Panc1 (cell line): ENCODE measurements around the gene ACP7. TPM values are rescaled to one million over a fixed set of nuclear protein-coding genes. Genes with fewer than 3 reads are reported as not detected.

Source experiments
- ATAC-seq: fragments of 200-7000 bp; cut with Tn5 transposase; 2 replicates; pipeline ENCODE4 v1.9.1; 2020; ENCODE audit warnings: mild to moderate bottlenecking, moderate library complexity
- BruUV-seq: library from RNA; stranded (reverse); fragments of 400-500 nt; replicated peaks from 2 replicates; lab custom pipeline; 2021; lab: Mats Ljungman, UMichigan
- CTCF ChIA-PET: fragments of 300-600 bp; sonication (Branson Sonifier 250); formaldehyde crosslinking; loops from one replicate; lab custom pipeline; 2022; ENCODE audit warnings: antibody characterized with exemption; lab: Charles Lee
- POLR2A ChIA-PET: fragments of 300-600 bp; sonication (Branson Sonifier 250); formaldehyde crosslinking; loops from one replicate; lab custom pipeline; 2022; ENCODE audit warnings: antibody characterized with exemption; lab: Charles Lee
- DNase-seq: peaks from one replicate; pipeline ENCODE4 v3.0.0-alpha.2; 2010; ENCODE audit warnings: low read depth, low spot score
- H3K27ac ChIP-seq: 2 replicates; pipeline ENCODE4 v1.5.1; 2011; ENCODE audit warnings: mild to moderate bottlenecking, low read length, inconsistent platforms
- H3K27me3 ChIP-seq: fragments of 200-500 bp; sonication (Bioruptor generic); 2 replicates; pipeline ENCODE4 v1.6.0; 2014; ENCODE audit warnings: low read length, inconsistent platforms; ENCODE audit not compliant: control insufficient read depth, insufficient read depth
- H3K36me3 ChIP-seq: fragments of 200-500 bp; sonication (Bioruptor generic); 2 replicates; pipeline ENCODE4 v1.5.1; 2014; ENCODE audit warnings: inconsistent platforms, mild to moderate bottlenecking, low read length, moderate library complexity; ENCODE audit not compliant: control insufficient read depth, insufficient read depth
- H3K4me1 ChIP-seq: 2 replicates; pipeline ENCODE4 v1.5.1; 2011; ENCODE audit warnings: inconsistent platforms, mild to moderate bottlenecking, low read length, moderate library complexity; ENCODE audit not compliant: control insufficient read depth, insufficient read depth
- H3K4me3 ChIP-seq, 2 experiments: 2 replicates each; pipeline ENCODE4 v1.5.1; 2011 to 2012; ENCODE audit warnings: low read depth in 2 of 2, low read length in 2 of 2, mild to moderate bottlenecking in 2 of 2, inconsistent platforms in 1 of 2, moderate library complexity in 1 of 2
- H3K9me3 ChIP-seq: fragments of 200-500 bp; sonication (Bioruptor generic); 2 replicates; pipeline ENCODE4 v1.5.1; 2014; ENCODE audit warnings: low read depth, mild to moderate bottlenecking, inconsistent platforms, low read length, moderate library complexity; ENCODE audit not compliant: control insufficient read depth, insufficient read depth
- CTCF ChIP-seq: fragments of 450-650 bp; IDR thresholded peaks from 2 replicates; pipeline ENCODE4 v1.5.1; 2017; ENCODE audit warnings: mild to moderate bottlenecking
- POLR2AphosphoS5 ChIP-seq: IDR thresholded peaks from 2 replicates; pipeline ENCODE4 v1.6.1; 2012; ENCODE audit warnings: mild to moderate bottlenecking, low read depth, low read length, moderate library complexity
- REST ChIP-seq, 2 experiments: IDR thresholded peaks; 2 replicates each; pipeline ENCODE4 v1.6.1; 2011 to 2012; ENCODE audit warnings: low read depth in 2 of 2, control low read depth in 1 of 2, low read length in 1 of 2, mild to moderate bottlenecking in 1 of 2, moderate library complexity in 1 of 2; ENCODE audit not compliant: insufficient read depth in 1 of 2
- SIN3A ChIP-seq: IDR thresholded peaks from 2 replicates; pipeline ENCODE4 v1.6.1; 2012; ENCODE audit warnings: low read depth, mild to moderate bottlenecking, low read length, moderate library complexity, borderline replicate concordance; ENCODE audit not compliant: insufficient read depth
- TCF7L2 ChIP-seq: IDR thresholded peaks from 2 replicates; pipeline ENCODE4 v1.6.1; 2011; ENCODE audit warnings: mild to moderate bottlenecking, low read depth, low read length, inconsistent platforms
- in situ Hi-C: cut with HindIII; loops from 2 replicates; pipeline ENCODE4 v1.10.0; 2016; ENCODE audit warnings: low sequenced_read_pairs, low pct_unique_long_range_greater_than_20kb
- intact Hi-C: fragments of 100-400 bp; cut with micrococcal nuclease; formaldehyde crosslinking; loops from one replicate; pipeline ENCODE4 v1.10.0; 2022; ENCODE audit not compliant: unreplicated experiment
- total RNA-seq: library from RNA; stranded (reverse); gene quantifications from one replicate; pipeline ENCODE4 v1.2.1, GENCODE V29; 2021; ENCODE audit not compliant: unreplicated experiment

ACP7 gene
- total RNA-seq, 1 experiment from 2014 or later, result 10.3 TPM

GRCh38 chr19:39109641-39110040 lies 25.5 kb downstream of the ACP7 start:
- ChIA-PET POLR2A (interaction anchor here (0.6 to 0.7 kb wide), 4 partner anchors 9 to 31 kb away, joined by 3 to 10 read pairs (median 7); no protein-coding TSS in a partner anchor), CTCF (interaction anchor here (0.5 to 1.6 kb wide), 9 partner anchors 9 to 1167 kb away, joined by 3 to 10 read pairs (median 5); partner anchors contain the start of gene SYCN)
- Histone ChIP-seq H3K27me3 (no peaks in the 10 kb centered on the region), H3K4me1 (peaks cover 16% of the 10 kb centered on the region), H3K4me3 (no peak overlapping the region), H3K27ac (peak overlapping the region; percentile 24; the same call in 1 of the 2 replicates), H3K36me3 (no peaks in the 10 kb centered on the region), H3K9me3 (no peaks in the 10 kb centered on the region)
- BruUV-seq, result no TSS peak
- in situ Hi-C loops (loop anchor here (10.0 kb wide), 2 partner anchors 45 to 65 kb away; no protein-coding TSS in a partner anchor), intact Hi-C loops (no loop called here)
- no peak for TF ChIP-seq SIN3A
- no peak for TF ChIP-seq REST (IDR thresholded peaks at IDR 0.05; ENCODE audit: insufficient read depth in 1 of 2, low read depth in 2 of 2, low read length in 1 of 2)
- no peak for TF ChIP-seq TCF7L2
- TF ChIP-seq CTCF, result no peak
- TF ChIP-seq POLR2AphosphoS5, result no peak
- ATAC-seq (peak; percentile 2; the same call in 1 of the 2 replicates), DNase-seq (no peak)

GRCh38 chr19:39110263-39110967 lies 26.2 kb downstream of the ACP7 start:
- in situ Hi-C loops, result loop anchor here (10.0 kb wide), 2 partner anchors 46 to 64 kb away; no protein-coding TSS in a partner anchor

More at GRCh38 chr19:39110263-39110967, 26.2 kb downstream of the ACP7 start:
- BruUV-seq, result TSS peak; percentile 84
- Histone ChIP-seq H3K27ac (peak overlapping the region; percentile 24; the same call in 1 of the 2 replicates), H3K4me1 (peaks cover 16% of the 10 kb centered on the region), H3K9me3 (no peaks in the 10 kb centered on the region), H3K4me3 (no peak overlapping the region), H3K36me3 (no peaks in the 10 kb centered on the region), H3K27me3 (no peaks in the 10 kb centered on the region)
- ChIA-PET POLR2A (interaction anchor here (0.6 kb wide), 1 partner anchor 9 kb away, joined by 6 read pairs; no protein-coding TSS in a partner anchor), CTCF (interaction anchor here (0.5 to 1.6 kb wide), 7 partner anchors 9 to 232 kb away, joined by 3 to 6 read pairs (median 3); partner anchors contain the start of genes SAMD4B and SYCN)
- intact Hi-C loops, result no loop called here
- no peak for TF ChIP-seq POLR2AphosphoS5
- peak; percentile 100 for TF ChIP-seq CTCF
- TF ChIP-seq SIN3A, result no peak
- no peak for TF ChIP-seq TCF7L2
- ATAC-seq (peak; percentile 83), DNase-seq (peak; percentile 75)
